K562 (cell line): ENCODE measurements around the gene DAO. TPM values are rescaled to one million over a fixed set of nuclear protein-coding genes. Genes with fewer than 3 reads are reported as not detected.

Experiments
- BRD4 ChIP-seq: fragments of 200-600 bp; sonication (generic); IDR thresholded peaks from 2 replicates; pipeline ENCODE4 v1.6.1; 2017; ENCODE audit warnings: inconsistent platforms
- ERF ChIP-seq: fragments of 450-650 bp; formaldehyde crosslinking; IDR thresholded peaks from 2 replicates; pipeline ENCODE4 v1.4.0; 2020; ENCODE audit warnings: mild to moderate bottlenecking, mixed read lengths
- ETV6 ChIP-seq, 3 experiments: fragments of 150-350 bp in 1 of 3; sonication (generic) in 1 of 3; formaldehyde crosslinking in 1 of 3; IDR thresholded peaks; 2 replicates each; pipeline versions ENCODE4 v1.6.1 to v1.8.0; 2014 to 2022; ENCODE audit warnings: borderline replicate concordance in 2 of 3, low read depth in 2 of 3, antibody characterized with exemption in 1 of 3, low read length in 1 of 3, mild to moderate bottlenecking in 1 of 3, missing genetic modification reagents in 1 of 3
- FOXJ2 ChIP-seq: fragments of 200-800 bp; sonication (Bioruptor generic); IDR thresholded peaks from 2 replicates; pipeline ENCODE4 v1.6.1; 2016; ENCODE audit warnings: missing genetic modification characterization, missing compliant biosample characterization
- MCM2 ChIP-seq: fragments of 450-650 bp; IDR thresholded peaks from 2 replicates; pipeline ENCODE4 v1.6.1; 2017; ENCODE audit warnings: low read depth, mild to moderate bottlenecking
- MTA2 ChIP-seq: fragments of 450-650 bp; IDR thresholded peaks from 2 replicates; pipeline ENCODE4 v1.6.1; 2016; ENCODE audit warnings: low read depth
- NCOA2 ChIP-seq, 2 experiments: fragments of 450-650 bp; IDR thresholded peaks; 2 replicates each; pipeline ENCODE4 v1.6.1; 2018; ENCODE audit warnings: mild to moderate bottlenecking in 2 of 2, moderate library complexity in 1 of 2; ENCODE audit not compliant: partially characterized antibody in 2 of 2
- NFRKB ChIP-seq: fragments of 450-650 bp; IDR thresholded peaks from 2 replicates; pipeline ENCODE4 v1.6.1; 2016; ENCODE audit warnings: low read depth
- SMARCB1 ChIP-seq: IDR thresholded peaks from 2 replicates; pipeline ENCODE4 v1.6.1; 2011; ENCODE audit warnings: improper control_type of control experiment, low read depth; ENCODE audit not compliant: insufficient read length
- TCF7 ChIP-seq: sonication (generic); IDR thresholded peaks from 2 replicates; pipeline ENCODE4 v1.6.1; 2016; ENCODE audit warnings: antibody characterized with exemption, borderline replicate concordance
- TEAD1 ChIP-seq, 2 experiments: fragments of 450-650 bp in 1 of 2; sonication (generic) in 1 of 2; formaldehyde crosslinking; IDR thresholded peaks; 2 replicates each; pipeline versions ENCODE4 v1.4.0 to v1.8.0; 2020 to 2022; ENCODE audit warnings: mild to moderate bottlenecking in 2 of 2, missing genetic modification reagents in 1 of 2
- ZKSCAN8 ChIP-seq: fragments of 200-800 bp; sonication (Bioruptor generic); IDR thresholded peaks from 2 replicates; pipeline ENCODE4 v1.6.1; 2016; ENCODE audit warnings: missing genetic modification characterization, missing compliant biosample characterization
- polyA plus RNA-seq, 8 experiments: library from polyadenylated mRNA; depleted of rRNA in 4 of 8; stranded (reverse) in 5 of 8; unstranded in 3 of 8; fragments of >200 nt; fragmentation: Nextera tagmentation in 2 of 8; fragmentation: Illumina TruSeq in 1 of 8; extraction: Ambion mirVana in 2 of 8; extraction: Trizol in 1 of 8; gene quantifications; 2 replicates each; pipeline versions ENCODE4 v1.2.1 to v1.2.3, GENCODE V29; 2011 to 2014; ENCODE audit warnings: inconsistent platforms in 1 of 8, missing spikeins in 1 of 8
- total RNA-seq, 7 experiments: library from RNA; depleted of rRNA in 6 of 7; stranded (reverse); fragments of >200 nt in 6 of 7; fragmentation: Illumina TruSeq in 2 of 7; extraction: Trizol in 2 of 7; gene quantifications; 2 replicates each; pipeline versions ENCODE4 v1.2.1 to v1.2.3, GENCODE V29; 2011 to 2021; ENCODE audit warnings: low replicate concordance in 1 of 7
- TF ChIP-seq, protein P1 (sequence below): fragments of 450-650 bp; IDR thresholded peaks from 2 replicates; pipeline ENCODE4 v1.6.1; 2016; ENCODE audit warnings: mild to moderate bottlenecking, moderate library complexity
- TF ChIP-seq, protein P2 (sequence below): fragments of 200-400 bp; formaldehyde crosslinking; IDR thresholded peaks from 2 replicates; pipeline ENCODE4 v1.6.1; 2017; ENCODE audit warnings: mild to moderate bottlenecking, low read depth, low read length, moderate library complexity

The DAO gene
- total and polyA plus RNA-seq, 9 of the 15 experiments (the other 6 are each of a cell fraction or from before 2014, with no cell fraction given) = not detected

DNA sequence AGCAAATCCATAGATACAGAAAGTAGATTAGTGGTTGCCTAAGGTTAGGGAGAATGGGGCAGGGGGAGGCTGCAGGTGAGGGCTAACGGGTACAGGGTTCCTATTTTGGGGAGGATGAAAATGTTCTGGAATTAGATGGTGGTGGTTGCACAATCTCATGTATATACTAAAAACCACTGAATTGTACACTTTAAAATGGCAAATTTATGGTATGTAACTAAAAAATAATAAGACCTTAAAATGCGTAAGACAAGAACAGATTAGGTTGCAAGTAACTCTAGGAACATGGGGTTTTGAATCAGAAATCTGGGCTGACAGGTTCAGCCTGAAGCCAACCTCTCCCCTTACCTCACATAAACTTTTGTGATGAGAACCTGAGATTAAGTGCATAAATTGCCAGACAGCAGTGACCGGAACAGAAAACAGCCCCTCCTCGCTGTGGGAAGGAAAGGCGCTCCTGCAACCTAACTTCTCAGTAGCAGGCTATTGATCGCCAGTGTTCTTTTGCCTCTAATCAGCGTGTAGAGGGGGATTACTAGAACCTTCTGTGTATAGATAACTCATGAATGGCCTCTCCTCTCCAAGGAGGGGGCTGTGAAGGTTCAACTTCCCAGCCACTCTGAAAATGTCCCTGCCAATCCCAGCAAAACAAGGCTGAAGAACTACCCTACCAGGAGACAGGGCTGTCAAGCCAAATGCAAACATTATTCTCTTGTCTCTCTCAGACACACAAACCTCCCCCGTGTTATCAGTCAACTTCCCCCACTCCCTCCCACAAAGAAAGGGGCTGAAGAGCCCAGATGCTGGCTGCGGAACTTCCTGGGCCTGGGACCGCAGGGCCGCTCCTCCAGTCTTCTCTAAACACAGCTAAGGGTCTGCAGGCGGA lies 24.4 kb upstream of the DAO start (continued):
- TF ChIP-seq, protein P1, sequence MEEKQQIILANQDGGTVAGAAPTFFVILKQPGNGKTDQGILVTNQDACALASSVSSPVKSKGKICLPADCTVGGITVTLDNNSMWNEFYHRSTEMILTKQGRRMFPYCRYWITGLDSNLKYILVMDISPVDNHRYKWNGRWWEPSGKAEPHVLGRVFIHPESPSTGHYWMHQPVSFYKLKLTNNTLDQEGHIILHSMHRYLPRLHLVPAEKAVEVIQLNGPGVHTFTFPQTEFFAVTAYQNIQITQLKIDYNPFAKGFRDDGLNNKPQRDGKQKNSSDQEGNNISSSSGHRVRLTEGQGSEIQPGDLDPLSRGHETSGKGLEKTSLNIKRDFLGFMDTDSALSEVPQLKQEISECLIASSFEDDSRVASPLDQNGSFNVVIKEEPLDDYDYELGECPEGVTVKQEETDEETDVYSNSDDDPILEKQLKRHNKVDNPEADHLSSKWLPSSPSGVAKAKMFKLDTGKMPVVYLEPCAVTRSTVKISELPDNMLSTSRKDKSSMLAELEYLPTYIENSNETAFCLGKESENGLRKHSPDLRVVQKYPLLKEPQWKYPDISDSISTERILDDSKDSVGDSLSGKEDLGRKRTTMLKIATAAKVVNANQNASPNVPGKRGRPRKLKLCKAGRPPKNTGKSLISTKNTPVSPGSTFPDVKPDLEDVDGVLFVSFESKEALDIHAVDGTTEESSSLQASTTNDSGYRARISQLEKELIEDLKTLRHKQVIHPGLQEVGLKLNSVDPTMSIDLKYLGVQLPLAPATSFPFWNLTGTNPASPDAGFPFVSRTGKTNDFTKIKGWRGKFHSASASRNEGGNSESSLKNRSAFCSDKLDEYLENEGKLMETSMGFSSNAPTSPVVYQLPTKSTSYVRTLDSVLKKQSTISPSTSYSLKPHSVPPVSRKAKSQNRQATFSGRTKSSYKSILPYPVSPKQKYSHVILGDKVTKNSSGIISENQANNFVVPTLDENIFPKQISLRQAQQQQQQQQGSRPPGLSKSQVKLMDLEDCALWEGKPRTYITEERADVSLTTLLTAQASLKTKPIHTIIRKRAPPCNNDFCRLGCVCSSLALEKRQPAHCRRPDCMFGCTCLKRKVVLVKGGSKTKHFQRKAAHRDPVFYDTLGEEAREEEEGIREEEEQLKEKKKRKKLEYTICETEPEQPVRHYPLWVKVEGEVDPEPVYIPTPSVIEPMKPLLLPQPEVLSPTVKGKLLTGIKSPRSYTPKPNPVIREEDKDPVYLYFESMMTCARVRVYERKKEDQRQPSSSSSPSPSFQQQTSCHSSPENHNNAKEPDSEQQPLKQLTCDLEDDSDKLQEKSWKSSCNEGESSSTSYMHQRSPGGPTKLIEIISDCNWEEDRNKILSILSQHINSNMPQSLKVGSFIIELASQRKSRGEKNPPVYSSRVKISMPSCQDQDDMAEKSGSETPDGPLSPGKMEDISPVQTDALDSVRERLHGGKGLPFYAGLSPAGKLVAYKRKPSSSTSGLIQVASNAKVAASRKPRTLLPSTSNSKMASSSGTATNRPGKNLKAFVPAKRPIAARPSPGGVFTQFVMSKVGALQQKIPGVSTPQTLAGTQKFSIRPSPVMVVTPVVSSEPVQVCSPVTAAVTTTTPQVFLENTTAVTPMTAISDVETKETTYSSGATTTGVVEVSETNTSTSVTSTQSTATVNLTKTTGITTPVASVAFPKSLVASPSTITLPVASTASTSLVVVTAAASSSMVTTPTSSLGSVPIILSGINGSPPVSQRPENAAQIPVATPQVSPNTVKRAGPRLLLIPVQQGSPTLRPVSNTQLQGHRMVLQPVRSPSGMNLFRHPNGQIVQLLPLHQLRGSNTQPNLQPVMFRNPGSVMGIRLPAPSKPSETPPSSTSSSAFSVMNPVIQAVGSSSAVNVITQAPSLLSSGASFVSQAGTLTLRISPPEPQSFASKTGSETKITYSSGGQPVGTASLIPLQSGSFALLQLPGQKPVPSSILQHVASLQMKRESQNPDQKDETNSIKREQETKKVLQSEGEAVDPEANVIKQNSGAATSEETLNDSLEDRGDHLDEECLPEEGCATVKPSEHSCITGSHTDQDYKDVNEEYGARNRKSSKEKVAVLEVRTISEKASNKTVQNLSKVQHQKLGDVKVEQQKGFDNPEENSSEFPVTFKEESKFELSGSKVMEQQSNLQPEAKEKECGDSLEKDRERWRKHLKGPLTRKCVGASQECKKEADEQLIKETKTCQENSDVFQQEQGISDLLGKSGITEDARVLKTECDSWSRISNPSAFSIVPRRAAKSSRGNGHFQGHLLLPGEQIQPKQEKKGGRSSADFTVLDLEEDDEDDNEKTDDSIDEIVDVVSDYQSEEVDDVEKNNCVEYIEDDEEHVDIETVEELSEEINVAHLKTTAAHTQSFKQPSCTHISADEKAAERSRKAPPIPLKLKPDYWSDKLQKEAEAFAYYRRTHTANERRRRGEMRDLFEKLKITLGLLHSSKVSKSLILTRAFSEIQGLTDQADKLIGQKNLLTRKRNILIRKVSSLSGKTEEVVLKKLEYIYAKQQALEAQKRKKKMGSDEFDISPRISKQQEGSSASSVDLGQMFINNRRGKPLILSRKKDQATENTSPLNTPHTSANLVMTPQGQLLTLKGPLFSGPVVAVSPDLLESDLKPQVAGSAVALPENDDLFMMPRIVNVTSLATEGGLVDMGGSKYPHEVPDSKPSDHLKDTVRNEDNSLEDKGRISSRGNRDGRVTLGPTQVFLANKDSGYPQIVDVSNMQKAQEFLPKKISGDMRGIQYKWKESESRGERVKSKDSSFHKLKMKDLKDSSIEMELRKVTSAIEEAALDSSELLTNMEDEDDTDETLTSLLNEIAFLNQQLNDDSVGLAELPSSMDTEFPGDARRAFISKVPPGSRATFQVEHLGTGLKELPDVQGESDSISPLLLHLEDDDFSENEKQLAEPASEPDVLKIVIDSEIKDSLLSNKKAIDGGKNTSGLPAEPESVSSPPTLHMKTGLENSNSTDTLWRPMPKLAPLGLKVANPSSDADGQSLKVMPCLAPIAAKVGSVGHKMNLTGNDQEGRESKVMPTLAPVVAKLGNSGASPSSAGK = no peak
- TF ChIP-seq SMARCB1 (no peak), MTA2 (peak; percentile 91), FOXJ2 (no peak), BRD4 (no peak; the same call in 1 of the 2 replicates), ZKSCAN8 (no peak), ETV6 (IDR thresholded peaks at IDR 0.05; ENCODE audit: borderline replicate concordance in 1 of 2, low read depth in 2 of 2, low read length in 1 of 2) (no peak), ETV6 (CRISPR knock-in tag; IDR thresholded peaks at IDR 0.05; ENCODE audit: borderline replicate concordance) (no peak), TCF7 (no peak), NCOA2 (IDR thresholded peaks at IDR 0.05; ENCODE audit: partially characterized antibody in 2 of 2) (peak in 1 of 2 experiments; percentile 76), TEAD1 (CRISPR knock-in tag; IDR thresholded peaks at IDR 0.05) (no peak), MCM2 (no peak), ERF (CRISPR knock-in tag) (no peak), NFRKB (no peak)
- TF ChIP-seq, protein P2, sequence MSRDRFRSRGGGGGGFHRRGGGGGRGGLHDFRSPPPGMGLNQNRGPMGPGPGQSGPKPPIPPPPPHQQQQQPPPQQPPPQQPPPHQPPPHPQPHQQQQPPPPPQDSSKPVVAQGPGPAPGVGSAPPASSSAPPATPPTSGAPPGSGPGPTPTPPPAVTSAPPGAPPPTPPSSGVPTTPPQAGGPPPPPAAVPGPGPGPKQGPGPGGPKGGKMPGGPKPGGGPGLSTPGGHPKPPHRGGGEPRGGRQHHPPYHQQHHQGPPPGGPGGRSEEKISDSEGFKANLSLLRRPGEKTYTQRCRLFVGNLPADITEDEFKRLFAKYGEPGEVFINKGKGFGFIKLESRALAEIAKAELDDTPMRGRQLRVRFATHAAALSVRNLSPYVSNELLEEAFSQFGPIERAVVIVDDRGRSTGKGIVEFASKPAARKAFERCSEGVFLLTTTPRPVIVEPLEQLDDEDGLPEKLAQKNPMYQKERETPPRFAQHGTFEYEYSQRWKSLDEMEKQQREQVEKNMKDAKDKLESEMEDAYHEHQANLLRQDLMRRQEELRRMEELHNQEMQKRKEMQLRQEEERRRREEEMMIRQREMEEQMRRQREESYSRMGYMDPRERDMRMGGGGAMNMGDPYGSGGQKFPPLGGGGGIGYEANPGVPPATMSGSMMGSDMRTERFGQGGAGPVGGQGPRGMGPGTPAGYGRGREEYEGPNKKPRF = no peak
